NB4 (cell line): Measurements from ENCODE around the gene ADAM12.

Experiments
- DNase-seq: peaks from one replicate; pipeline ENCODE4 v3.0.0; 2010; ENCODE audit warnings: low read depth
- H3K4me3 ChIP-seq: one replicate; pipeline ENCODE4 v1.5.1; 2011; ENCODE audit warnings: mild to moderate bottlenecking, low read depth, low read length, moderate library complexity
- MYC ChIP-seq: IDR thresholded peaks from 2 replicates; pipeline ENCODE4 v1.6.1; 2011; ENCODE audit warnings: low read depth, low read length
- POLR2A ChIP-seq: IDR thresholded peaks from 2 replicates; pipeline ENCODE4 v1.6.1; 2011; ENCODE audit warnings: mild to moderate bottlenecking; ENCODE audit not compliant: insufficient read length; ENCODE audit errors: extremely low read depth
- TF ChIP-seq, protein P1 (sequence below): IDR thresholded peaks from one replicate; pipeline ENCODE4 v1.5.1; 2012; ENCODE audit warnings: low read depth, low read length
- TF ChIP-seq, protein P2 (sequence below): IDR thresholded peaks from 2 replicates; pipeline ENCODE4 v1.6.1; 2011; ENCODE audit warnings: low read depth, low read length

Gene ADAM12

GRCh38 chr10:126207851-126208250, 180.4 kb downstream of the ADAM12 start:
- TF ChIP-seq, protein P1, sequence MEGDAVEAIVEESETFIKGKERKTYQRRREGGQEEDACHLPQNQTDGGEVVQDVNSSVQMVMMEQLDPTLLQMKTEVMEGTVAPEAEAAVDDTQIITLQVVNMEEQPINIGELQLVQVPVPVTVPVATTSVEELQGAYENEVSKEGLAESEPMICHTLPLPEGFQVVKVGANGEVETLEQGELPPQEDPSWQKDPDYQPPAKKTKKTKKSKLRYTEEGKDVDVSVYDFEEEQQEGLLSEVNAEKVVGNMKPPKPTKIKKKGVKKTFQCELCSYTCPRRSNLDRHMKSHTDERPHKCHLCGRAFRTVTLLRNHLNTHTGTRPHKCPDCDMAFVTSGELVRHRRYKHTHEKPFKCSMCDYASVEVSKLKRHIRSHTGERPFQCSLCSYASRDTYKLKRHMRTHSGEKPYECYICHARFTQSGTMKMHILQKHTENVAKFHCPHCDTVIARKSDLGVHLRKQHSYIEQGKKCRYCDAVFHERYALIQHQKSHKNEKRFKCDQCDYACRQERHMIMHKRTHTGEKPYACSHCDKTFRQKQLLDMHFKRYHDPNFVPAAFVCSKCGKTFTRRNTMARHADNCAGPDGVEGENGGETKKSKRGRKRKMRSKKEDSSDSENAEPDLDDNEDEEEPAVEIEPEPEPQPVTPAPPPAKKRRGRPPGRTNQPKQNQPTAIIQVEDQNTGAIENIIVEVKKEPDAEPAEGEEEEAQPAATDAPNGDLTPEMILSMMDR, result no peak
- TF ChIP-seq POLR2A (no peak), MYC (no peak)
- TF ChIP-seq, protein P2, sequence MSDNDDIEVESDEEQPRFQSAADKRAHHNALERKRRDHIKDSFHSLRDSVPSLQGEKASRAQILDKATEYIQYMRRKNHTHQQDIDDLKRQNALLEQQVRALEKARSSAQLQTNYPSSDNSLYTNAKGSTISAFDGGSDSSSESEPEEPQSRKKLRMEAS, result no peak
- no peak overlapping the region for H3K4me3 ChIP-seq
- DNase-seq, result no peak

DNA sequence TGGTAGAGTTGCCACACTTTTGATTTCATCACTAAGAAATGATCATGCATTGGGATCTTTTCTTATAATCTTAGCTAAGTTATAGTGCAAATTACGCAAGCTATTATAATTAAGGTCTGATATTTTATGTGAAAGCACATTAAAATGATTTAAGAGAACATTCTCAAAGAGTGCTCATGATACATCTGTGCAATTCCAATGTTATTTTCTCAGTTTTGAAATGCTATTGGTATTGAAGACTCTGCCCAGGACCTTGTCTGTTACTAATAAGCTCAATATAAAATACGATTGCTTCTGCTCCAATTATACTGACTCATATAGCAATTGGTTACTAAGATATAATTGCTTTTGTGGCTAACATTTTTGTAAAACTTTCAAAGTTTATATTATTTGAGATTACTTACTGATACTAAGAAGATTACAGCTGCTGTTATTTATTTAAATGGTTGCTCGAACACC, 180.9 kb downstream of the ADAM12 start:
- TF ChIP-seq, protein P1, result no peak
- TF ChIP-seq POLR2A (no peak), MYC (no peak)
- TF ChIP-seq, protein P2, result no peak
- no peak for DNase-seq
- no peak overlapping the region for H3K4me3 ChIP-seq

DNA sequence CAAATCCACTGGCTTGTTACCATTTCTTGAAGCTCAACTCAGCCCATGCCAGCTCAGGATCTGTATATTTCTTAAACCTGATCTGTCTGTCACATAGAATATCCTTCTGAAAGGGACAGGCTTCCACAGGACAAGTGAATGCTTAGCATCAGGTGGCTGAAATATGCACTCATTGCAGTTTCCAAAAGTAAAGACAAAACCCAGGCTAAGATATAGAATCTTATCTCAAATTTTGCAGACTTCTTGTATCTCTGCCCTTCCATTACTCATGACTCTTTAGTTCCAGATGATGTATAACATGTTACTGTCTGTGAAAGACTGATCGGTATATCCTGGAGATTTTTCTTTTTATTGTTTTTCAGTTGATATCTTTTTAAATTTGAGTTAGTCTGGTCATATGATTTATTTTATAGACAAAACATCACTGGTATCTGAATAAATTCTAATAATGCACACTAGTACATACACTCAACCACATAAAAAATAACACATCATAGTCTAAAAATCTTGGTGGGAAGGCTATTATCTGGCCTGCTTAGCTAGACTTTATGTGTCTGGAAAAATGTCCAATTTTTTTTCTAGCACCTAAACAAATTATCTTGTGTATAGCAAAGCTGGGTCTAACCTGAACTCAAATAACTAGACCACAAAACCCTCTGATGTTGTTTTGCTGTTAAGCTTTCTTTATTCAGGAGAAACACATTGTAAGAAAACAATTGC, 182.6 kb downstream of the ADAM12 start:
- TF ChIP-seq MYC (no peak), POLR2A (no peak)
- TF ChIP-seq, protein P2, result no peak
- TF ChIP-seq, protein P1, result no peak
- H3K4me3 ChIP-seq, result no peak overlapping the region
- DNase-seq, result no peak

GRCh38 chr10:126204320-126204719, 184.0 kb downstream of the ADAM12 start:
- no peak overlapping the region for H3K4me3 ChIP-seq
- no peak for DNase-seq
- TF ChIP-seq MYC, result no peak
- TF ChIP-seq, protein P2, result no peak
- TF ChIP-seq POLR2A, result no peak
- TF ChIP-seq, protein P1, result no peak

GRCh38 chr10:126203746-126204145, 184.5 kb downstream of the ADAM12 start:
- TF ChIP-seq, protein P1, result no peak
- TF ChIP-seq MYC, result no peak
- TF ChIP-seq, protein P2, result no peak
- TF ChIP-seq POLR2A, result no peak
- DNase-seq, result no peak
- H3K4me3 ChIP-seq, result no peak overlapping the region
